GM12891 (cell line): ENCODE results near the gene PAPPA2.

ENCODE experiments used
- PAX5 ChIP-seq: IDR thresholded peaks from 2 replicates; pipeline ENCODE4 v1.6.1; 2011; ENCODE audit warnings: low read length, moderate library complexity, mild to moderate bottlenecking; ENCODE audit not compliant: insufficient read depth, severe bottlenecking
- POLR2A ChIP-seq: IDR thresholded peaks from 2 replicates; pipeline ENCODE4 v1.6.1; 2011; ENCODE audit warnings: low read depth, low read length, control low read depth
- POLR2AphosphoS5 ChIP-seq: IDR thresholded peaks from 2 replicates; pipeline ENCODE4 v1.6.1; 2011; ENCODE audit warnings: low read depth, low read length, control low read depth
- POU2F2 ChIP-seq: IDR thresholded peaks from 2 replicates; pipeline ENCODE4 v1.6.1; 2011; ENCODE audit warnings: low read depth, mild to moderate bottlenecking, control low read depth, low read length, moderate library complexity
- SPI1 ChIP-seq: IDR thresholded peaks from 2 replicates; pipeline ENCODE4 v1.6.1; 2011; ENCODE audit warnings: low read depth, low read length, control low read depth
- TAF1 ChIP-seq: IDR thresholded peaks from 2 replicates; pipeline ENCODE4 v1.6.1; 2011; ENCODE audit warnings: low read depth, low read length, control low read depth

- TF ChIP-seq POLR2AphosphoS5, result no peak
- TF ChIP-seq POLR2A, result no peak
- no peak for TF ChIP-seq TAF1
- TF ChIP-seq PAX5, result no peak
- no peak for TF ChIP-seq SPI1
- TF ChIP-seq POU2F2, result no peak
Observed at GRCh38 chr1:176863613-176864012, 400.6 kb downstream of the PAPPA2 start.
